Measurements from ENCODE around the gene PPP1R3A. TPM values are rescaled to one million over a fixed set of nuclear protein-coding genes. Genes with fewer than 3 reads are reported as not detected.

The PPP1R3A gene
- total and polyA plus RNA-seq, 5 donors from 2014 or later, result not detected

- Histone ChIP-seq H3K36me3 (ENCODE audit: control insufficient read depth, insufficient read depth, low read length) (no peaks in the 10 kb centered on the region), H3K4me1 (ENCODE audit: control insufficient read depth, insufficient read depth, low read length, poor library complexity, severe bottlenecking) (no peaks in the 10 kb centered on the region), H3K4me3 (ENCODE audit: low read depth, low read length) (no peak overlapping the region), H3K27ac (ENCODE audit: insufficient read depth, low read length, poor library complexity, severe bottlenecking) (no peak overlapping the region), H3K27me3 (ENCODE audit: control insufficient read depth, insufficient read depth, low read length) (no peaks in the 10 kb centered on the region), H3K9me3 (ENCODE audit: control insufficient read depth in 2 of 2, low read length in 2 of 2) (no peaks in the 10 kb centered on the region)
- Mint-ChIP-seq H3K36me3 (no peaks in the 10 kb centered on the region), H3K27me3 (no peaks in the 10 kb centered on the region), H3K9me3 (peaks cover 0 to 8% (median 2%) of the 10 kb centered on the region in 7 donors), H3K4me3 (no peak overlapping the region), H3K27ac (no peak overlapping the region), H3K4me1 (no peaks in the 10 kb centered on the region)
- DNase-seq, result no peak
- ATAC-seq (ENCODE audit: low read depth in 2 of 2), result no peak
Observed at GRCh38 chr7:113878394-113878992, 40.3 kb downstream of the PPP1R3A start.

GRCh38 chr7:113875224-113875623 lies 43.6 kb downstream of the PPP1R3A start:
- Histone ChIP-seq H3K4me3 (ENCODE audit: low read depth, low read length) (no peak overlapping the region), H3K9me3 (ENCODE audit: control insufficient read depth in 2 of 2, low read length in 2 of 2) (no peaks in the 10 kb centered on the region), H3K36me3 (ENCODE audit: control insufficient read depth, insufficient read depth, low read length) (no peaks in the 10 kb centered on the region), H3K27me3 (ENCODE audit: control insufficient read depth, insufficient read depth, low read length) (no peaks in the 10 kb centered on the region), H3K27ac (ENCODE audit: insufficient read depth, low read length, poor library complexity, severe bottlenecking) (no peak overlapping the region), H3K4me1 (ENCODE audit: control insufficient read depth, insufficient read depth, low read length, poor library complexity, severe bottlenecking) (no peaks in the 10 kb centered on the region)
- no peak overlapping the region for H3K27ac Mint-ChIP-seq
- no peak overlapping the region for H3K4me3 Mint-ChIP-seq
- no peaks in the 10 kb centered on the region for H3K27me3 Mint-ChIP-seq
- H3K9me3 Mint-ChIP-seq, result peaks cover 0 to 8% (median 3%) of the 10 kb centered on the region in 7 donors
- ATAC-seq (ENCODE audit: low read depth in 2 of 2) (no peak), DNase-seq (no peak)
- H3K36me3 Mint-ChIP-seq, result no peaks in the 10 kb centered on the region
- H3K4me1 Mint-ChIP-seq, result no peaks in the 10 kb centered on the region

- Histone ChIP-seq H3K4me1 (ENCODE audit: control insufficient read depth, insufficient read depth, low read length, poor library complexity, severe bottlenecking) (no peaks in the 10 kb centered on the region), H3K27me3 (ENCODE audit: control insufficient read depth, insufficient read depth, low read length) (no peaks in the 10 kb centered on the region)
- no peaks in the 10 kb centered on the region for H3K4me1 Mint-ChIP-seq
Observed at GRCh38 chr7:113873554-113874151, 45.2 kb downstream of the PPP1R3A start.

GRCh38 chr7:113872981-113873380 lies 45.8 kb downstream of the PPP1R3A start:
- H3K4me1 ChIP-seq (ENCODE audit: control insufficient read depth, insufficient read depth, low read length, poor library complexity, severe bottlenecking), result no peaks in the 10 kb centered on the region
- peaks cover 0 to 8% (median 2%) of the 10 kb centered on the region in 7 donors for H3K9me3 Mint-ChIP-seq
- no peaks in the 10 kb centered on the region for H3K36me3 ChIP-seq (ENCODE audit: control insufficient read depth, insufficient read depth, low read length)
- H3K9me3 ChIP-seq (ENCODE audit: control insufficient read depth in 2 of 2, low read length in 2 of 2), result no peaks in the 10 kb centered on the region
- H3K27ac ChIP-seq (ENCODE audit: insufficient read depth, low read length, poor library complexity, severe bottlenecking), result no peak overlapping the region
- DNase-seq (no peak), ATAC-seq (ENCODE audit: low read depth in 2 of 2) (no peak)
- no peak overlapping the region for H3K4me3 Mint-ChIP-seq
- H3K4me1 Mint-ChIP-seq, result no peaks in the 10 kb centered on the region
- no peaks in the 10 kb centered on the region for H3K27me3 ChIP-seq (ENCODE audit: control insufficient read depth, insufficient read depth, low read length)
- H3K27ac Mint-ChIP-seq, result no peak overlapping the region
- H3K27me3 Mint-ChIP-seq, result no peaks in the 10 kb centered on the region
- H3K36me3 Mint-ChIP-seq, result no peaks in the 10 kb centered on the region
- H3K4me3 ChIP-seq (ENCODE audit: low read depth, low read length), result no peak overlapping the region

More at GRCh38 chr7:113873554-113874151, 45.2 kb downstream of the PPP1R3A start:
- no peak for DNase-seq
- Mint-ChIP-seq H3K9me3 (peaks cover 0 to 8% (median 2%) of the 10 kb centered on the region in 7 donors), H3K36me3 (no peaks in the 10 kb centered on the region), H3K4me3 (no peak overlapping the region), H3K27me3 (no peaks in the 10 kb centered on the region), H3K27ac (no peak overlapping the region)
- Histone ChIP-seq H3K9me3 (ENCODE audit: control insufficient read depth in 2 of 2, low read length in 2 of 2) (no peaks in the 10 kb centered on the region), H3K36me3 (ENCODE audit: control insufficient read depth, insufficient read depth, low read length) (no peaks in the 10 kb centered on the region), H3K4me3 (ENCODE audit: low read depth, low read length) (no peak overlapping the region), H3K27ac (ENCODE audit: insufficient read depth, low read length, poor library complexity, severe bottlenecking) (no peak overlapping the region)
- no peak for ATAC-seq (ENCODE audit: low read depth in 2 of 2)

GRCh38 chr7:113867325-113867724 lies 51.5 kb downstream of the PPP1R3A start:
- no peaks in the 10 kb centered on the region for H3K27me3 ChIP-seq (ENCODE audit: control insufficient read depth, insufficient read depth, low read length)
- no peaks in the 10 kb centered on the region for H3K36me3 Mint-ChIP-seq
- ATAC-seq (ENCODE audit: low read depth in 2 of 2) (no peak), DNase-seq (no peak)
- H3K27ac Mint-ChIP-seq, result no peak overlapping the region
- no peak overlapping the region for H3K4me3 Mint-ChIP-seq
- peaks cover 0 to 13% (median 2%) of the 10 kb centered on the region in 7 donors for H3K9me3 Mint-ChIP-seq
- H3K4me1 Mint-ChIP-seq, result no peaks in the 10 kb centered on the region
- H3K9me3 ChIP-seq (ENCODE audit: control insufficient read depth in 2 of 2, low read length in 2 of 2), result no peaks in the 10 kb centered on the region
- H3K4me3 ChIP-seq (ENCODE audit: low read depth, low read length), result no peak overlapping the region
- no peaks in the 10 kb centered on the region for H3K4me1 ChIP-seq (ENCODE audit: control insufficient read depth, insufficient read depth, low read length, poor library complexity, severe bottlenecking)
- H3K27me3 Mint-ChIP-seq, result no peaks in the 10 kb centered on the region
- no peaks in the 10 kb centered on the region for H3K36me3 ChIP-seq (ENCODE audit: control insufficient read depth, insufficient read depth, low read length)
- H3K27ac ChIP-seq (ENCODE audit: insufficient read depth, low read length, poor library complexity, severe bottlenecking), result no peak overlapping the region

GRCh38 chr7:113856010-113856409 lies 62.8 kb downstream of the PPP1R3A start:
- Histone ChIP-seq H3K27me3 (ENCODE audit: control insufficient read depth, insufficient read depth, low read length) (no peaks in the 10 kb centered on the region), H3K4me3 (ENCODE audit: low read depth, low read length) (no peak overlapping the region), H3K9me3 (ENCODE audit: control insufficient read depth in 2 of 2, low read length in 2 of 2) (no peaks in the 10 kb centered on the region), H3K4me1 (ENCODE audit: control insufficient read depth, insufficient read depth, low read length, poor library complexity, severe bottlenecking) (no peaks in the 10 kb centered on the region), H3K27ac (ENCODE audit: insufficient read depth, low read length, poor library complexity, severe bottlenecking) (no peak overlapping the region), H3K36me3 (ENCODE audit: control insufficient read depth, insufficient read depth, low read length) (no peaks in the 10 kb centered on the region)
- no peaks in the 10 kb centered on the region for H3K4me1 Mint-ChIP-seq
- no peaks in the 10 kb centered on the region for H3K36me3 Mint-ChIP-seq
- DNase-seq (no peak), ATAC-seq (ENCODE audit: low read depth in 2 of 2) (no peak)
- H3K9me3 Mint-ChIP-seq, result peaks cover 4 to 13% (median 6%) of the 10 kb centered on the region in 7 donors
- no peak overlapping the region for H3K27ac Mint-ChIP-seq
- no peaks in the 10 kb centered on the region for H3K27me3 Mint-ChIP-seq
- no peak overlapping the region for H3K4me3 Mint-ChIP-seq

- ATAC-seq (ENCODE audit: low read depth in 2 of 2), result no peak
- H3K27ac ChIP-seq (ENCODE audit: insufficient read depth, low read length, poor library complexity, severe bottlenecking), result no peak overlapping the region
- H3K27ac Mint-ChIP-seq, result no peak overlapping the region
- H3K9me3 Mint-ChIP-seq, result peaks cover 0 to 5% (median 0%) of the 10 kb centered on the region in 7 donors
- no peaks in the 10 kb centered on the region for H3K4me1 ChIP-seq (ENCODE audit: control insufficient read depth, insufficient read depth, low read length, poor library complexity, severe bottlenecking)
- H3K36me3 Mint-ChIP-seq, result no peaks in the 10 kb centered on the region
- no peaks in the 10 kb centered on the region for H3K36me3 ChIP-seq (ENCODE audit: control insufficient read depth, insufficient read depth, low read length)
- H3K27me3 Mint-ChIP-seq, result peaks cover 4% of the 10 kb centered on the region
- H3K27me3 ChIP-seq (ENCODE audit: control insufficient read depth, insufficient read depth, low read length), result no peaks in the 10 kb centered on the region
- no peak for DNase-seq
- no peak overlapping the region for H3K4me3 ChIP-seq (ENCODE audit: low read depth, low read length)
- no peak overlapping the region for H3K4me3 Mint-ChIP-seq
- H3K4me1 Mint-ChIP-seq, result no peaks in the 10 kb centered on the region
- H3K9me3 ChIP-seq (ENCODE audit: control insufficient read depth in 2 of 2, low read length in 2 of 2), result no peaks in the 10 kb centered on the region
Observed at GRCh38 chr7:113840954-113841353, 77.9 kb downstream of the PPP1R3A start.

- H3K4me3 ChIP-seq (ENCODE audit: low read depth, low read length), result no peak overlapping the region
- DNase-seq (no peak), ATAC-seq (ENCODE audit: low read depth in 2 of 2) (no peak)
- Mint-ChIP-seq H3K4me3 (no peak overlapping the region), H3K9me3 (peaks cover 0 to 9% (median 0%) of the 10 kb centered on the region in 7 donors), H3K4me1 (no peaks in the 10 kb centered on the region), H3K27ac (no peak overlapping the region), H3K27me3 (peaks cover 4% of the 10 kb centered on the region), H3K36me3 (no peaks in the 10 kb centered on the region)
- H3K4me1 ChIP-seq (ENCODE audit: control insufficient read depth, insufficient read depth, low read length, poor library complexity, severe bottlenecking), result no peaks in the 10 kb centered on the region
- H3K36me3 ChIP-seq (ENCODE audit: control insufficient read depth, insufficient read depth, low read length), result no peaks in the 10 kb centered on the region
- no peaks in the 10 kb centered on the region for H3K9me3 ChIP-seq (ENCODE audit: control insufficient read depth in 2 of 2, low read length in 2 of 2)
- no peaks in the 10 kb centered on the region for H3K27me3 ChIP-seq (ENCODE audit: control insufficient read depth, insufficient read depth, low read length)
- no peak overlapping the region for H3K27ac ChIP-seq (ENCODE audit: insufficient read depth, low read length, poor library complexity, severe bottlenecking)
Observed at GRCh38 chr7:113835367-113835766, 83.4 kb downstream of the PPP1R3A start.
